ENCODE data around the gene NBR1. TPM values are rescaled to one million over a fixed set of nuclear protein-coding genes. Genes with fewer than 3 reads are reported as not detected.

NBR1 gene
- total and polyA plus RNA-seq, 4 donors, result 18.2 to 74.6 (median 44.7) TPM

DNA sequence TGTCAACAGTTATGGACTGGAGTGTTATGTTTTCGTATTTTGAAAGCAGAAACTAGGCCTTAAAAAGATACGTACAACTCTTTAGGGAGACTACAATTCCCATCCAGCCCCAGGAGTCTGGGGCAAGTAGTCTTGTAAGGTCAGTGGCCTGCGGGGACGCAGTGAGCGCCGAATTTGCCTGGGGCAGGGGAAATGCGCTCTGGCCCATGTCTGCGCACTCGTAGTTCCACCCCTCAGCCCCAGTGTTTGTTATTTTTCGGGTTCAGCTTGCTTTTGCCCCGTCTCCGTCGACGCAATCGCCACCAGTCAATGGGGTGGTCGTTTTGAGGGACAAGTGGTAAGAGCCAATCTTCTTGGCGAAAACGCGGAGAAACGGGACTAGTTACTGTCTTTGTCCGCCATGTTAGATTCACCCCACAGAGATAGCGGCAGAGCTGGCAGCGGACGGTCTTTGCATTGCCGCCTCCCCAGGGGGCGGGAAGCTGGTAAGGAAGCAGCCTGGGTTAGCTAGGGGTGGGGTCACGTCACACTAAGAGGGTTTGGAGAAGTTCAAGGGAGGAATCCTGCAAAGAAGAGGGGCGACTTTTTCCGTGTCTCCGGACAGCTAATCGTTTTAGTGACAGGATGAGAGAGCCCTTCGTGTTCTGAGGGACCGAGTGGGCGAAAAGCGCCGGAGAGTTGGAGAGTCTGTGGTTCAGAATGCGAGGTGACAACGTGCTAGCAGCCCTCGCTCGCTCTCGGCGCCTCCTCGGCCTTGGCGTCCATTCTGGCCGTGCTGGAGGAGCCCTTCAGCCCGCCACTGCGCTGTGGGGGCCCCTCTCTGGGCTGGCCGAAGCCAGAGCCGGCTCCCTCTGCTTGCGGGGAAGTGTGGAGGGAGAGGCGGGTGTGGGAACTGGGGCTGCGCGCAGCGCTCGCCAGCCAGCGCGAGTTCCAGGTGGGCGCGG is 44.8 kb upstream of the NBR1 start:
- H3K4me1 ChIP-seq (ENCODE audit: control insufficient read depth in 4 of 4, insufficient read depth in 4 of 4, low read length in 3 of 4), result peaks cover 10 to 35% (median 22%) of the 10 kb centered on the region in 4 donors
- H3K9me3 ChIP-seq (ENCODE audit: control insufficient read depth in 4 of 4, low read length in 3 of 4), result no peaks in the 10 kb centered on the region
- WGBS, result 74% methylated on average over 59 of the region's 59 CpGs
- H3K4me3 ChIP-seq (ENCODE audit: low read depth in 1 of 3, low read length in 3 of 3), result peak overlapping the region; percentile 54 to 95 (median 87)
- peak overlapping the region; percentile 88 to 97 for H3K9ac ChIP-seq (ENCODE audit: low read depth in 1 of 2, low read length in 2 of 2)
- H3K27ac ChIP-seq (ENCODE audit: low read depth in 1 of 2, low read length in 2 of 2), result peak overlapping the region; percentile 84 to 85
- H3K27me3 ChIP-seq (ENCODE audit: control insufficient read depth in 4 of 4, insufficient read depth in 4 of 4, low read length in 3 of 4), result no peaks in the 10 kb centered on the region
- no peak for DNase-seq (ENCODE audit: low spot score)
- peaks cover 0 to 2% (median 0%) of the 10 kb centered on the region in 4 donors for H3K36me3 ChIP-seq (ENCODE audit: control insufficient read depth in 4 of 4, insufficient read depth in 3 of 4, low read depth in 1 of 4, low read length in 3 of 4)
- TF ChIP-seq ATF3 (IDR thresholded peaks at IDR 0.05) (no peak), YY1 (IDR thresholded peaks at IDR 0.05) (no peak), GABPA (IDR thresholded peaks at IDR 0.05 in 1 of 2, conservative IDR thresholded peaks at IDR 0.05 in 1 of 2) (no peak), CTCF (IDR thresholded peaks at IDR 0.05; ENCODE audit: low read depth, low read length, missing input control) (no peak), NR2F2 (IDR thresholded peaks at IDR 0.05) (no peak), RXRA (IDR thresholded peaks at IDR 0.05) (no peak), JUND (IDR thresholded peaks at IDR 0.05) (no peak), RAD21 (IDR thresholded peaks at IDR 0.05) (no peak), SP1 (IDR thresholded peaks at IDR 0.05) (no peak), FOXA1 (IDR thresholded peaks at IDR 0.05) (no peak), MAX (IDR thresholded peaks at IDR 0.05) (no peak), ZBTB33 (IDR thresholded peaks at IDR 0.05) (no peak), HNF4A (conservative IDR thresholded peaks at IDR 0.05) (no peak), HNF4G (IDR thresholded peaks at IDR 0.05) (no peak), EGR1 (IDR thresholded peaks at IDR 0.05; ENCODE audit: low read depth in 2 of 2) (no peak)
- TF ChIP-seq, protein P1, sequence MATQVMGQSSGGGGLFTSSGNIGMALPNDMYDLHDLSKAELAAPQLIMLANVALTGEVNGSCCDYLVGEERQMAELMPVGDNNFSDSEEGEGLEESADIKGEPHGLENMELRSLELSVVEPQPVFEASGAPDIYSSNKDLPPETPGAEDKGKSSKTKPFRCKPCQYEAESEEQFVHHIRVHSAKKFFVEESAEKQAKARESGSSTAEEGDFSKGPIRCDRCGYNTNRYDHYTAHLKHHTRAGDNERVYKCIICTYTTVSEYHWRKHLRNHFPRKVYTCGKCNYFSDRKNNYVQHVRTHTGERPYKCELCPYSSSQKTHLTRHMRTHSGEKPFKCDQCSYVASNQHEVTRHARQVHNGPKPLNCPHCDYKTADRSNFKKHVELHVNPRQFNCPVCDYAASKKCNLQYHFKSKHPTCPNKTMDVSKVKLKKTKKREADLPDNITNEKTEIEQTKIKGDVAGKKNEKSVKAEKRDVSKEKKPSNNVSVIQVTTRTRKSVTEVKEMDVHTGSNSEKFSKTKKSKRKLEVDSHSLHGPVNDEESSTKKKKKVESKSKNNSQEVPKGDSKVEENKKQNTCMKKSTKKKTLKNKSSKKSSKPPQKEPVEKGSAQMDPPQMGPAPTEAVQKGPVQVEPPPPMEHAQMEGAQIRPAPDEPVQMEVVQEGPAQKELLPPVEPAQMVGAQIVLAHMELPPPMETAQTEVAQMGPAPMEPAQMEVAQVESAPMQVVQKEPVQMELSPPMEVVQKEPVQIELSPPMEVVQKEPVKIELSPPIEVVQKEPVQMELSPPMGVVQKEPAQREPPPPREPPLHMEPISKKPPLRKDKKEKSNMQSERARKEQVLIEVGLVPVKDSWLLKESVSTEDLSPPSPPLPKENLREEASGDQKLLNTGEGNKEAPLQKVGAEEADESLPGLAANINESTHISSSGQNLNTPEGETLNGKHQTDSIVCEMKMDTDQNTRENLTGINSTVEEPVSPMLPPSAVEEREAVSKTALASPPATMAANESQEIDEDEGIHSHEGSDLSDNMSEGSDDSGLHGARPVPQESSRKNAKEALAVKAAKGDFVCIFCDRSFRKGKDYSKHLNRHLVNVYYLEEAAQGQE (IDR thresholded peaks at IDR 0.05), result no peak

Data from liver (tissue), 9 donors.